CD4-positive, alpha-beta T cell treated with Interleukin-2 at 100 ng/mL for 4 hours (primary cell): ENCODE data around the gene SEPTIN1.

ENCODE experiments used
- DNase-seq: peaks from one replicate; pipeline ENCODE4 v3.0.0-alpha.2; 2020; ENCODE audit warnings: low spot score

Gene SEPTIN1

GRCh38 chr16:30382111-30382881, at the start of gene SEPTIN1:
Gene SEPTIN1 (minus strand): TSS chr16:30382561. CDS start chr16:30382542, 19 bp downstream.
- DNase-seq, result peak; percentile 81

- DNase-seq, result no peak
Measured at GRCh38 chr16:30430428-30430970, 48.1 kb upstream of the SEPTIN1 start.

- peak; percentile 99 for DNase-seq
Measured at GRCh38 chr16:30429678-30430427, 47.5 kb upstream of the SEPTIN1 start, which contains the start of gene DCTPP1. Gene DCTPP1 (minus strand): TSS chr16:30430030. CDS start chr16:30429980, 50 bp downstream.

GRCh38 chr16:30429418-30429677, 47.0 kb upstream of the SEPTIN1 start:
- no peak for DNase-seq

- DNase-seq, result no peak
Measured at GRCh38 chr16:30428055-30428454, 45.7 kb upstream of the SEPTIN1 start.

- no peak for DNase-seq
Measured at GRCh38 chr16:30421010-30421409, 38.6 kb upstream of the SEPTIN1 start.

- DNase-seq, result no peak
Measured at GRCh38 chr16:30418350-30419181, 36.2 kb upstream of the SEPTIN1 start.

GRCh38 chr16:30417529-30418349, 35.4 kb upstream of the SEPTIN1 start:
- peak; percentile 89 for DNase-seq

- no peak for DNase-seq
Measured at GRCh38 chr16:30416624-30417528, 34.5 kb upstream of the SEPTIN1 start.

GRCh38 chr16:30416047-30416603, 33.8 kb upstream of the SEPTIN1 start:
- no peak for DNase-seq

- DNase-seq, result no peak
Measured at GRCh38 chr16:30414159-30414558, 31.8 kb upstream of the SEPTIN1 start.

- DNase-seq, result no peak
Measured at GRCh38 chr16:30413112-30413806, 30.9 kb upstream of the SEPTIN1 start.

- DNase-seq, result peak; percentile 94
Measured at GRCh38 chr16:30409125-30410060, 27.0 kb upstream of the SEPTIN1 start.

GRCh38 chr16:30407804-30408534, 25.6 kb upstream of the SEPTIN1 start:
- no peak for DNase-seq

- DNase-seq, result peak; percentile 89
Measured at GRCh38 chr16:30407102-30407803, 24.9 kb upstream of the SEPTIN1 start, which contains the start of gene ZNF771. Gene ZNF771 (plus strand): TSS chr16:30407606. CDS start chr16:30408054, 448 bp downstream.

GRCh38 chr16:30406795-30407101, 24.4 kb upstream of the SEPTIN1 start:
- no peak for DNase-seq
